T-cell (primary cell): ENCODE measurements around the gene RAB9B. TPM values are rescaled to one million over a fixed set of nuclear protein-coding genes. Genes with fewer than 3 reads are reported as not detected.
A peak's percentile ranks its signal among the peaks of the same experiment; 100 is the strongest.
"Not testable (repeated sequence)": the region's sequence is repeated elsewhere in the genome, so short reads cannot be mapped to it uniquely, and the experiment has no call there.

Experiments
- ATAC-seq, 4 experiments: fragments of 200-7000 bp in 3 of 4; fragments of 150-1000 bp in 1 of 4; cut with Tn5 transposase; replicated peaks in 1 of 4; 1 replicate in 3 of 4; 2 replicates in 1 of 4; pipeline ENCODE4 v1.10.0; 2021; ENCODE audit warnings: moderate library complexity in 3 of 4, mild to moderate bottlenecking in 2 of 4, moderate number of reproducible peaks in 1 of 4
- CTCF ChIA-PET, 2 donors: fragments of 300-600 bp; sonication (Branson Sonifier 250); formaldehyde crosslinking; loops; one replicate each; lab custom pipeline; 2022; ENCODE audit warnings: antibody characterized with exemption in 2 of 2; lab: Charles Lee
- POLR2A ChIA-PET, 2 donors: fragments of 300-600 bp; sonication (Branson Sonifier 250); formaldehyde crosslinking; loops; one replicate each; lab custom pipeline; 2022; ENCODE audit warnings: antibody characterized with exemption in 2 of 2; lab: Charles Lee
- DNase-seq, 35 experiments: peaks; one replicate each; pipeline versions ENCODE4 v3.0.0 to v3.0.0-alpha.2; 2013 to 2023
- H3K27ac ChIP-seq: one replicate; pipeline ENCODE4 v1.5.1; 2013; ENCODE audit warnings: low read length
- H3K27me3 ChIP-seq, 2 experiments: replicated peaks in 1 of 2; 1 replicate in 1 of 2; 2 replicates in 1 of 2; pipeline versions ENCODE4 v1.6.1 to v1.7.0; 2013; ENCODE audit warnings: low read length in 1 of 2, mixed read lengths in 1 of 2; ENCODE audit not compliant: control insufficient read depth in 2 of 2, insufficient read depth in 2 of 2; ENCODE audit errors: extremely low read depth in 1 of 2
- H3K36me3 ChIP-seq, 2 donors: 1 replicate in 1 of 2; 2 replicates in 1 of 2; pipeline versions ENCODE4 v1.6.1 to v1.7.0; 2013; ENCODE audit warnings: low read length in 1 of 2; ENCODE audit not compliant: control insufficient read depth in 2 of 2, insufficient read depth in 1 of 2; ENCODE audit errors: extremely low read depth in 1 of 2
- H3K4me1 ChIP-seq, 2 experiments: 1 replicate in 1 of 2; 2 replicates in 1 of 2; pipeline versions ENCODE4 v1.6.1 to v1.7.0; 2013; ENCODE audit warnings: low read length in 2 of 2, mixed read lengths in 1 of 2; ENCODE audit not compliant: insufficient read depth in 2 of 2, control insufficient read depth in 1 of 2; ENCODE audit errors: extremely low read depth in 1 of 2
- H3K4me3 ChIP-seq, 2 donors: 1 replicate in 1 of 2; 2 replicates in 1 of 2; pipeline versions ENCODE4 v1.5.1 to v1.7.0; 2013; ENCODE audit warnings: mild to moderate bottlenecking in 2 of 2, low read length in 1 of 2, moderate library complexity in 1 of 2; ENCODE audit not compliant: control insufficient read depth in 1 of 2; ENCODE audit errors: extremely low read depth in 1 of 2
- H3K9me3 ChIP-seq: 2 replicates; pipeline ENCODE4 v1.7.0; 2013
- H3K27ac Mint-ChIP-seq, 2 donors: one replicate each; pipeline ENCODE4 v1.8.0; 2020 to 2021; ENCODE audit warnings: mild to moderate bottlenecking in 2 of 2, mixed read lengths in 2 of 2
- H3K27me3 Mint-ChIP-seq, 2 donors: one replicate each; pipeline ENCODE4 v1.8.0; 2021 to 2022; ENCODE audit warnings: mixed read lengths in 2 of 2
- H3K36me3 Mint-ChIP-seq: one replicate; pipeline ENCODE4 v1.8.0; 2021; ENCODE audit warnings: mixed read lengths
- H3K4me1 Mint-ChIP-seq, 3 donors: one replicate each; pipeline ENCODE4 v1.8.0; 2020 to 2022; ENCODE audit warnings: mixed read lengths in 3 of 3, mild to moderate bottlenecking in 1 of 3
- H3K4me3 Mint-ChIP-seq, 3 donors: one replicate each; pipeline ENCODE4 v1.8.0; 2020 to 2022; ENCODE audit warnings: mild to moderate bottlenecking in 3 of 3, mixed read lengths in 3 of 3, moderate library complexity in 3 of 3
- H3K9me3 Mint-ChIP-seq, 3 donors: one replicate each; pipeline ENCODE4 v1.8.0; 2020 to 2022; ENCODE audit warnings: mixed read lengths in 3 of 3
- WGBS: methylation state at CpG from one replicate; pipeline ENCODE4 v1.1.5; 2013; ENCODE audit warnings: missing lambda C conversion rate; ENCODE audit not compliant: insufficient coverage; 5-methylcytosine and 5-hydroxymethylcytosine counted together
- total RNA-seq, 35 experiments: library from RNA in 6 of 35; stranded (reverse) in 6 of 35; fragments of 120-200 nt in 1 of 35; gene quantifications; one replicate each; pipeline versions ENCODE4 v1.2.1 to v1.2.4 and lab custom pipeline; 2013 to 2026

Gene RAB9B
- total RNA-seq, 5 donors from 2014 or later (not counting 1 experiment from before 2014, with no cell fraction given), result 0.15 to 0.41 (median 0.20) TPM

DNA sequence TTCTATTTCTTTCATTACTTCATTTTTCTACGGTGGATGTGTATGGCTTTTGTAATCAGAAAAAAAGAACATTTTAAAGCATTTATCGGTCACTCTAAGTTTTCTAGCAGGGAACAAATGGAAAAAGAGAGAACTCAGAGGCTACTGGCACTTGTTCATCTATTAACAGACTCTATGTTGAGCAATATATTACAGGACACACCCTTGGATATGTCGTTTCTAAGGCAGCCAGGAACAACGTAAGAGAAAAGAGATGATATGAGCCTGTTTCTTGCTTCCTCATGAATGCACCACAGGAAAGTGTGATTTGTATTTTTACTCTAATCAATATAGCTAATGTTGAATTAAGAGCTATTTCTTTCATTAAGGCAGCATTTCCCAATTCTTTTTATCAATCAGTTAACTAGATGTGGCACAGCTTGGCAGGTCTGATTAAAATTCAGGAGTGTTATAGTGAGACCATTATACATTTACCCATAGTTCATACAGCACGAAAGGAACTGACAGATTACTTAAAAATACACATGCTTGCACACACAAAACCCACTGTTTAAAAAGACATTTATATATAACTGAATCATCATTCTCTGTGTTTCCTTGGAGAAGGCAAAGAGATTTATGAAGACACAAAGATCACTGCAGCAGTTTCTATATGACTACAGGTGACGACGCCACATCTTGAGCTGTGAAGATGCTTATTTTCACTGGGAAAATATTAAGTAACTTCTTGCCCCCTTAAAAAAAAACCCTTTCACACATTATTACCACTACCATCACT is 13.0 kb downstream of the RAB9B start:
- DNase-seq (no peak), ATAC-seq (no peak)
- Histone ChIP-seq H3K4me3 (no peak overlapping the region), H3K4me1 (no peaks in the 10 kb centered on the region), H3K27me3 (no peaks in the 10 kb centered on the region), H3K36me3 (no peaks in the 10 kb centered on the region), H3K9me3 (no peaks in the 10 kb centered on the region), H3K27ac (no peak overlapping the region)
- ChIA-PET CTCF (interaction anchor here (0.6 to 1.2 kb wide), 4 partner anchors 10 to 286 kb away, joined by 3 to 7 read pairs (median 3); no protein-coding TSS in a partner anchor), POLR2A (no interaction called here)
- Mint-ChIP-seq H3K4me1 (no peaks in the 10 kb centered on the region), H3K4me3 (no peak overlapping the region), H3K36me3 (no peaks in the 10 kb centered on the region), H3K9me3 (no peaks in the 10 kb centered on the region), H3K27me3 (peaks cover 2 to 12% of the 10 kb centered on the region in 2 donors), H3K27ac (no peak overlapping the region)
- WGBS, result no CpG with 5 or more reads among the region's 7 CpGs

DNA sequence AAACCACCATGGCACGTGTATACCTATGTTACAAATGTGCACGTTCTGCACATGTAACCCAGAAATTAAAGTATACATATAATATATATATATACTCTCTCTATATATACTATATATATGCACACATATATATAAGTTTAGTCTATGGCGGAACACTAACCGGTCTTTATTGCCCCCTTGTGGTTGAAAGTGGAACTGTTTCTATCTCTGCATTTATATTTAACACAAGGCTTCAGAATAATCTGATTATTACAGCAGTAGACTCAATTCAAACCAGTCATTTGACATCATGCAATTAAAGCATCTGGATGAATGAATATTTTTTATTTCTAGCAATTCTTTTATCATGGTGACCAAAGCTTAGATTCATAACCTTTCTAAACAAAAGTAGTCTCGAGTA is 14.6 kb downstream of the RAB9B start:
- Mint-ChIP-seq H3K9me3 (no peaks in the 10 kb centered on the region), H3K4me1 (no peaks in the 10 kb centered on the region), H3K27ac (no peak overlapping the region), H3K4me3 (no peak overlapping the region), H3K27me3 (peaks cover 2 to 19% of the 10 kb centered on the region in 2 donors), H3K36me3 (no peaks in the 10 kb centered on the region)
- Histone ChIP-seq H3K9me3 (no peaks in the 10 kb centered on the region), H3K4me3 (no peak overlapping the region), H3K27ac (no peak overlapping the region), H3K4me1 (no peaks in the 10 kb centered on the region), H3K27me3 (no peaks in the 10 kb centered on the region), H3K36me3 (no peaks in the 10 kb centered on the region)
- DNase-seq (peak in 6 of 35 experiments; percentile 2 to 71 (median 14)), ATAC-seq (peak in 3 of 4 experiments; percentile 45 to 57 (median 54))
- POLR2A ChIA-PET, result no interaction called here
- CTCF ChIA-PET, result interaction anchor here (0.6 to 1.6 kb wide), 3 partner anchors 163 to 285 kb away, joined by 3 to 5 read pairs (median 3); no protein-coding TSS in a partner anchor
- no CpG with 5 or more reads among the region's 5 CpGs for WGBS

DNA sequence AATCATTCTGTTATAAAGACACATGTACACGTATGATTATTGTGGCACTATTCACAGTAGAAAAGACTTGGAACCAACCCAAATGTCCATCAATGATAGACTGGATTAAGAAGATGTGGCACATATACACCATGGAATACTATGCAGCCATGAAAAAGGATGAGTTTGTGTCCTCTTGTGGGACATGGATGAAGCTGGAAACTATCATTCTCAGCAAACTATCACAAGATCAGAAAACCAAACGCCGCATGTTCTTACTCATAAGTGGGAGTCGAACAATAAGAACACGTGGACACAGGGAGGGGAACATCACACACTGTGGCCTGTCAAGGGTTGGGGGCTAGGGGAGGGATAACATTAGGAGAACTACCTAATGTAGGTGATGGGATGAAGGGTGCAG is 15.0 kb downstream of the RAB9B start:
- H3K27ac Mint-ChIP-seq, H3K4me1 Mint-ChIP-seq, H3K36me3 ChIP-seq, H3K9me3 ChIP-seq, H3K27ac ChIP-seq, H3K36me3 Mint-ChIP-seq, H3K4me3 Mint-ChIP-seq, H3K4me3 ChIP-seq, DNase-seq, H3K4me1 ChIP-seq, ATAC-seq, H3K9me3 Mint-ChIP-seq, H3K27me3 ChIP-seq: not testable (repeated sequence)
- WGBS, result no CpG with 5 or more reads among the region's 5 CpGs
- H3K27me3 Mint-ChIP-seq, result peaks cover 2 to 19% of the 10 kb centered on the region in 2 donors
- CTCF ChIA-PET, result interaction anchor here (0.6 to 1.6 kb wide), 3 partner anchors 162 to 284 kb away, joined by 3 to 5 read pairs (median 3); no protein-coding TSS in a partner anchor
- POLR2A ChIA-PET, result interaction anchor here in 1 of 2 donors (0.6 kb wide), 1 partner anchor 283 kb away, joined by 3 read pairs; no protein-coding TSS in a partner anchor

- H3K9me3 Mint-ChIP-seq, result no peaks in the 10 kb centered on the region
- H3K27ac Mint-ChIP-seq, result no peak overlapping the region
- no peaks in the 10 kb centered on the region for H3K4me1 ChIP-seq
- H3K27ac ChIP-seq, result no peak overlapping the region
- no peak overlapping the region for H3K4me3 ChIP-seq
- H3K9me3 ChIP-seq, result no peaks in the 10 kb centered on the region
- no CpG with 5 or more reads among the region's 3 CpGs for whole genome bisulfite sequencing
- no peaks in the 10 kb centered on the region for H3K4me1 Mint-ChIP-seq
- DNase-seq, result no peak
- ATAC-seq, result no peak
- peaks cover 6 to 36% of the 10 kb centered on the region in 2 donors for H3K27me3 Mint-ChIP-seq
- POLR2A ChIA-PET, result no interaction called here
- no peaks in the 10 kb centered on the region for H3K36me3 Mint-ChIP-seq
- CTCF ChIA-PET, result no interaction called here
- H3K36me3 ChIP-seq, result no peaks in the 10 kb centered on the region
- H3K4me3 Mint-ChIP-seq, result no peak overlapping the region
- no peaks in the 10 kb centered on the region for H3K27me3 ChIP-seq
Observed at GRCh38 chrX:103811858-103812257, 20.2 kb downstream of the RAB9B start.

GRCh38 chrX:103806862-103807474 is 25.1 kb downstream of the RAB9B start:
- no peak overlapping the region for H3K27ac ChIP-seq
- POLR2A ChIA-PET, result no interaction called here

GRCh38 chrX:103805860-103806259 is 26.2 kb downstream of the RAB9B start:
- no peak for DNase-seq
- POLR2A ChIA-PET, result no interaction called here

More at GRCh38 chrX:103806862-103807474, 25.1 kb downstream of the RAB9B start:
- Mint-ChIP-seq H3K27me3 (peaks cover 5 to 22% of the 10 kb centered on the region in 2 donors), H3K36me3 (no peaks in the 10 kb centered on the region), H3K4me1 (no peaks in the 10 kb centered on the region), H3K9me3 (no peaks in the 10 kb centered on the region), H3K27ac (no peak overlapping the region), H3K4me3 (no peak overlapping the region)
- ATAC-seq (no peak), DNase-seq (no peak)
- no peak overlapping the region for H3K4me3 ChIP-seq
- WGBS, result no CpG with 5 or more reads among the region's 4 CpGs
- H3K36me3 ChIP-seq, result no peaks in the 10 kb centered on the region
- CTCF ChIA-PET, result no interaction called here
- no peaks in the 10 kb centered on the region for H3K4me1 ChIP-seq
- H3K9me3 ChIP-seq, result no peaks in the 10 kb centered on the region
- no peaks in the 10 kb centered on the region for H3K27me3 ChIP-seq

More at GRCh38 chrX:103805860-103806259, 26.2 kb downstream of the RAB9B start:
- H3K4me3 ChIP-seq, result no peak overlapping the region
- H3K4me1 ChIP-seq, result no peaks in the 10 kb centered on the region
- CTCF ChIA-PET, result interaction anchor here in 1 of 2 donors (0.7 kb wide), 1 partner anchor 245 kb away, joined by 3 read pairs; no protein-coding TSS in a partner anchor
- ATAC-seq, result no peak
- Mint-ChIP-seq H3K9me3 (no peaks in the 10 kb centered on the region), H3K4me1 (no peaks in the 10 kb centered on the region), H3K4me3 (no peak overlapping the region), H3K27ac (no peak overlapping the region), H3K36me3 (no peaks in the 10 kb centered on the region), H3K27me3 (peaks cover 2 to 23% of the 10 kb centered on the region in 2 donors)
- no peaks in the 10 kb centered on the region for H3K9me3 ChIP-seq
- H3K27ac ChIP-seq, result no peak overlapping the region
- H3K27me3 ChIP-seq, result no peaks in the 10 kb centered on the region
- H3K36me3 ChIP-seq, result no peaks in the 10 kb centered on the region
